Hepatocyte (in vitro differentiated cells): ENCODE results near the gene BIN1. TPM values are rescaled to one million over a fixed set of nuclear protein-coding genes. Genes with fewer than 3 reads are reported as not detected.

Source experiments
- DNase-seq: peaks from one replicate; pipeline ENCODE4 v3.0.0-alpha.2; 2016; ENCODE audit warnings: low spot score
- H2AFZ ChIP-seq: fragments of 200-600 bp; sonication (generic); 2 replicates; pipeline ENCODE4 v1.6.0; 2016; ENCODE audit warnings: antibody characterized with exemption, mild to moderate bottlenecking
- H3K27ac ChIP-seq: fragments of 200-600 bp; sonication (generic); 2 replicates; pipeline ENCODE4 v1.5.1; 2016; ENCODE audit warnings: mild to moderate bottlenecking
- H3K27me3 ChIP-seq: fragments of 200-600 bp; sonication (generic); 2 replicates; pipeline ENCODE4 v1.6.1; 2016
- H3K36me3 ChIP-seq: fragments of 200-600 bp; sonication (generic); replicated peaks from 2 replicates; pipeline ENCODE4 v1.5.1; 2016; ENCODE audit warnings: low read depth; ENCODE audit not compliant: insufficient read depth
- H3K4me1 ChIP-seq: fragments of 200-600 bp; sonication (generic); 2 replicates; pipeline ENCODE4 v1.5.1; 2016; ENCODE audit warnings: mild to moderate bottlenecking, moderate library complexity; ENCODE audit not compliant: insufficient read depth
- H3K4me2 ChIP-seq: fragments of 200-600 bp; sonication (generic); 2 replicates; pipeline ENCODE4 v1.6.0; 2016
- H3K4me3 ChIP-seq: fragments of 200-600 bp; sonication (generic); 2 replicates; pipeline ENCODE4 v1.5.1; 2016; ENCODE audit warnings: mild to moderate bottlenecking
- H3K79me2 ChIP-seq: fragments of 200-600 bp; sonication (generic); 2 replicates; pipeline ENCODE4 v1.6.0; 2017; ENCODE audit warnings: mild to moderate bottlenecking
- H3K9me2 ChIP-seq: fragments of 200-600 bp; sonication (generic); replicated peaks from 2 replicates; pipeline ENCODE4 v1.6.0; 2017; ENCODE audit warnings: mild to moderate bottlenecking; ENCODE audit not compliant: insufficient read depth
- H3K9me3 ChIP-seq: fragments of 200-600 bp; sonication (generic); 2 replicates; pipeline ENCODE4 v1.5.1; 2016; ENCODE audit warnings: low read depth, mild to moderate bottlenecking
- H4K20me1 ChIP-seq: fragments of 200-600 bp; sonication (generic); 2 replicates; pipeline ENCODE4 v1.6.0; 2016; ENCODE audit warnings: mild to moderate bottlenecking; ENCODE audit not compliant: insufficient read depth, poor library complexity, severe bottlenecking
- CTCF ChIP-seq: fragments of 200-600 bp; sonication (generic); IDR thresholded peaks from 2 replicates; pipeline ENCODE4 v1.5.1; 2016; ENCODE audit warnings: antibody characterized with exemption, mild to moderate bottlenecking; ENCODE audit not compliant: poor library complexity
- EZH2 ChIP-seq: fragments of 200-600 bp; sonication (generic); IDR thresholded peaks from 2 replicates; pipeline ENCODE4 v1.6.1; 2016; ENCODE audit warnings: antibody characterized with exemption, mild to moderate bottlenecking, borderline replicate concordance
- EZH2phosphoT487 ChIP-seq: fragments of 200-600 bp; sonication (generic); IDR thresholded peaks from one replicate; pipeline ENCODE4 v1.6.1; 2018; ENCODE audit warnings: antibody characterized with exemption, mild to moderate bottlenecking, low read depth, moderate library complexity; ENCODE audit not compliant: unreplicated experiment, severe bottlenecking
- WGBS: methylation state at CpG from one replicate; pipeline ENCODE4 v1.1.6; 2016; ENCODE audit warnings: low lambda C conversion rate; ENCODE audit errors: missing lambda C conversion rate; 5-methylcytosine and 5-hydroxymethylcytosine counted together
- polyA plus RNA-seq: library from polyadenylated mRNA; unstranded; fragments of >200 nt; fragmentation: Nextera tagmentation; extraction: Ambion mirVana; gene quantifications from 2 replicates; pipeline ENCODE4 v1.2.1, GENCODE V29; 2016
- total RNA-seq: library from RNA; depleted of rRNA; stranded (reverse); fragments of >200 nt; gene quantifications from 2 replicates; pipeline ENCODE4 v1.2.3, GENCODE V29; 2014

Gene BIN1
- total and polyA plus RNA-seq, 2 experiments from 2014 or later: 109 to 113 TPM

GRCh38 chr2:127044165-127044718 lies 62.7 kb downstream of the BIN1 start:
- Histone ChIP-seq H3K27ac (no peak overlapping the region), H3K9me2 (no peaks in the 10 kb centered on the region), H3K4me1 (peaks cover 4% of the 10 kb centered on the region), H4K20me1 (no peaks in the 10 kb centered on the region), H3K4me3 (no peak overlapping the region), H3K9me3 (no peaks in the 10 kb centered on the region), H3K79me2 (no peaks in the 10 kb centered on the region), H2AFZ (no peak overlapping the region), H3K4me2 (no peak overlapping the region), H3K36me3 (no peaks in the 10 kb centered on the region), H3K27me3 (no peaks in the 10 kb centered on the region)
- 98% methylated on average over 4 of the region's 4 CpGs for WGBS
- TF ChIP-seq CTCF: no peak
- no peak for TF ChIP-seq EZH2
- no peak for TF ChIP-seq EZH2phosphoT487
- DNase-seq: no peak

GRCh38 chr2:127043367-127044164 lies 63.4 kb downstream of the BIN1 start:
- no peaks in the 10 kb centered on the region for H3K9me3 ChIP-seq
- DNase-seq: no peak
- no peaks in the 10 kb centered on the region for H3K79me2 ChIP-seq
- no peaks in the 10 kb centered on the region for H4K20me1 ChIP-seq
- 84% methylated on average over 27 of the region's 27 CpGs for WGBS
- peaks cover 4% of the 10 kb centered on the region for H3K4me1 ChIP-seq
- H3K4me2 ChIP-seq: no peak overlapping the region
- TF ChIP-seq EZH2 (no peak), EZH2phosphoT487 (no peak), CTCF (no peak)
- no peaks in the 10 kb centered on the region for H3K36me3 ChIP-seq
- no peak overlapping the region for H3K27ac ChIP-seq
- no peak overlapping the region for H3K4me3 ChIP-seq
- H2AFZ ChIP-seq: no peak overlapping the region
- no peaks in the 10 kb centered on the region for H3K27me3 ChIP-seq
- H3K9me2 ChIP-seq: no peaks in the 10 kb centered on the region

GRCh38 chr2:127041259-127041970 lies 65.5 kb downstream of the BIN1 start:
- Histone ChIP-seq H3K27ac (no peak overlapping the region), H4K20me1 (no peaks in the 10 kb centered on the region), H2AFZ (no peak overlapping the region), H3K36me3 (no peaks in the 10 kb centered on the region), H3K4me2 (no peak overlapping the region), H3K9me2 (no peaks in the 10 kb centered on the region), H3K9me3 (no peaks in the 10 kb centered on the region), H3K27me3 (no peaks in the 10 kb centered on the region), H3K79me2 (no peaks in the 10 kb centered on the region), H3K4me3 (no peak overlapping the region), H3K4me1 (peaks cover 4% of the 10 kb centered on the region)
- WGBS: 83% methylated on average over 15 of the region's 15 CpGs
- DNase-seq: no peak
- TF ChIP-seq CTCF: no peak
